NCI-H82 treated with DMSO at 0.1 percent for 48 hours (cell line): ENCODE measurements around the gene KAT2B.
"Not testable (repeated sequence)": the region's sequence is repeated elsewhere in the genome, so short reads cannot be mapped to it uniquely, and the experiment has no call there.

Experiments
- DNase-seq: peaks from one replicate; lab custom pipeline; 2025; ENCODE audit not compliant: unreplicated experiment; lab: John Stamatoyannopoulos, UW

Gene KAT2B

GRCh38 chr3:20039765-20040547 lies at the start of gene KAT2B:
KAT2B (plus strand) TSS chr3:20040446; CDS start chr3:20040478, 32 bp downstream.
- DNase-seq = peak; percentile 60

GRCh38 chr3:19994796-19995195 lies 45.5 kb upstream of the KAT2B start:
- DNase-seq = no peak

- DNase-seq = no peak
Observed at GRCh38 chr3:19997502-19997901, 42.7 kb upstream of the KAT2B start.

GRCh38 chr3:20001932-20002331 lies 38.3 kb upstream of the KAT2B start:
- DNase-seq = no peak

GRCh38 chr3:20007960-20008359 lies 32.3 kb upstream of the KAT2B start:
- DNase-seq = no peak

- no peak for DNase-seq
Observed at GRCh38 chr3:20008646-20009045, 31.6 kb upstream of the KAT2B start.

DNA sequence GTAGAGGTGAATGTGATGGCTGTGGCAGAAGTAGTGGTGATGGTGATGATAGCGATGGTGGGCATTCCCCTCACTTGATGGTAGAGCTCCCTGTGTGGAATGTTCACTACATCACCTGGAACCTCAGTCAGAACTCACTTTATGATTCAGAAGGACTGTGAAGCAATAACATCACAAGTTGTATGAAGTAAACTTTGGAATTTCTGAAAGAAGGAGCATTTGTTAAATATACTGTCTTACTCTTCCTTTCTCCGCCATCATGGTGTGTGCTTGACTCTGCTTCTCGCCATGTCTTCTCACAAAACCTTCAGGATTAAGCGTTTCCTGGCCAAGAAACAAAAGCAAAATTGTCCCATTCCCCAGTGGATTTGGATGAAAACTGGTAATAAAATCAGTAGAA lies 28.1 kb upstream of the KAT2B start, which contains the start of gene PP2D1:
Gene PP2D1 (minus strand): TSS at position 101 of the 400 bp plus-strand sequence. CDS start 192 bp downstream, outside the sequence.
- DNase-seq = no peak

DNA sequence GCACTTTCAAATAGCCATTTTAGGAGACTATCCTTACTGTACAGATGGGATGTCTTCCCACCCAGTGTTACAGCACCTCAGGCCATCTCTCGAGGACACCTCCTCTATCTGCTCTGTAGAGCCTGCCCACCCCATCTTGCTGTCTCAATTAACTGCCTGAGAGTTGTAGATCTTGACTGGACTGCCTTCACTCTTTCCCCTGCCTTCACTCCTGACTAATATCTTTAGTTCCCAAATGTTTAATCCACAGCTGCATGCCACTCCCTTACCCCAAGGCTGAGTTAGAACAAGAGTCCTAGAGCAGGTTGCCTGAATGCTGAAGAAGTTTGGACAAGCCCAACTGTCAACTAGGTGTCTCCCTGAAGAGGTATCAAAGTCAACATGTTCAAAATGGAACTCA lies 26.9 kb upstream of the KAT2B start:
- DNase-seq = no peak

DNA sequence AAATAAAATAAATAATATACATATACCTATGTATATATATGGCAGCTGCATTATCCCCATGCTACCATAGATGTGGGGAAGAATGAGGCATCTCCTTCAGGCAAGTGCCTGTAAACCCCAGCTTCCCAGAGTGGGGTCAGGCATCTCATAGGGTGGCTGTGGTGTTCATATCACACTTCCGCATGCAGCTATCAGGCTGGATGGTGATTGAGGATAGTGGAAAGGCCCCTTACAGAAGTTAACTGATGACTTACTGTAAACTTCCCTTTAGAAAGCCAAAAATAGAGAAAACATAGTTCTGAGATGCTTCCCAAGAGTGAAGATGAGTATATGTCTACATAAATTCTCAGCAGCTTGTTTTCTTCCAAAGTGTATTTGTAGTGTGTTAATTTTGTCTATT lies 24.7 kb upstream of the KAT2B start:
- DNase-seq = no peak

GRCh38 chr3:20016076-20016475 lies 24.2 kb upstream of the KAT2B start:
- not testable (repeated sequence) for DNase-seq

DNA sequence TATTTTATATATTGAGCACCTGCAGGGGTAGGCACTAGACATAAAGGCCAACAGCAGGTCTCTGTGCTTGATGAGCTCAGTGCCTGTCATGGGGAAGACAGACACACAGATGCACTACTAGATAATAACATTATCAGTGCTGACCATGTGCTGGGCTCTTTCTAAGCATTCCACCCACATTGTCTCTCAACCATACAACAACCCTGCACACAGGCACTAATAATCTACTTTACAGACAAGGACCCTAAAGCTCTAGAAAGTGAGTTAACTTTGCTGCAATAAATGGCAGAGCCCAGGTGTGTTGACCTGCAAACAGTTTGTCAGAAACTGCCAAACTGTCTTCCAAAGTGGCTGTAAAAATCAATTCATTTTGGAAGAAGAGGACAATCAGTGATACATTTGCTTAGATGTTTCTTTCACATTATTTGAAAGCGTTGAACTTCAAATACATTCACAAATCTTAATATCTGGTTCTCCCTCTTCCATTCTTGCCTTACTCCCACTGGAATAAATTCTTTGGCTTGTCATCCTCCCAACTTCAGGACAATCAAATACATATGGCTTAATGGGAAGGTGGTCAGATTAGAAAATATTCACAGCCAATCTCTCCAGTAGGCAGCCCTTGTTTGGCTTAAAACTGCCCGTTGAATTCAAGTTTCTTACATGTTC lies 17.2 kb upstream of the KAT2B start:
- DNase-seq = peak; percentile 60

DNA sequence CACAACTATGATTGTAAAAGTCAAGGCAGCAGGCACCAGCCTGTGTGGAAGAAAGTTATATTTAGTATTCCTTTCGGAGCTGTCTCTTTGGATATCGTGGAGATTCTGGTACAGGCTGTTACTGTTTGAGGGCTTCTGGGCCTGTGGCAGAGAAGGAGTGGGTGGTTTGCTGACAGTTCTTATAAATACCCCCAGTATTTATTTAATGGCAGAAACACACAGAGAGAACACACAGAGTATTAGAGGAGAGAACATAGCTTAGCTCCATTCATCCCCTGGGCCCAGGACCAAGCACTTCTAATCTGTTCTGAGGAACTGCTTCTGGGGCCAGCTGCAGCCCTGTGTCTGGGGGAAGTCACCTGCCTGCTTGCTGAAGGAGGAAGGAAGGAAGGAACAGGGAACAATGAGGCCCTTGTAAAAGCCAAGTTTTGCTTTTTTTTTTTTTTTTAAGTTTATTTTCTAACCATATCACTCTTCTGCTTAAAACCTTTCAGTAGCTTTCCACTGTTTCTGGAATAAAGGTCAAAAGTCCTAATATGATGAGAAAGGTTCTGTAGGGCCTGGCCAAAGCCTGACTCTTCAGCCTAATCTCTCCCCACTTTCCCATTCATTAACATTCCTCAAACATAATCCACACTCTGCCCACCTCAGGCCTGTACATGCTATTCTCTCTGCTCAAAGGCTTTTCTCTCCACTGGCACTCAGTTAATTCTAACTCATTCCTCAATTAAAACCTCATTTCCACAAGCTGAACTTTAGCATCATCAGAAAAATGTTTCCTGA lies 16.4 kb upstream of the KAT2B start:
- DNase-seq = peak; percentile 18

DNA sequence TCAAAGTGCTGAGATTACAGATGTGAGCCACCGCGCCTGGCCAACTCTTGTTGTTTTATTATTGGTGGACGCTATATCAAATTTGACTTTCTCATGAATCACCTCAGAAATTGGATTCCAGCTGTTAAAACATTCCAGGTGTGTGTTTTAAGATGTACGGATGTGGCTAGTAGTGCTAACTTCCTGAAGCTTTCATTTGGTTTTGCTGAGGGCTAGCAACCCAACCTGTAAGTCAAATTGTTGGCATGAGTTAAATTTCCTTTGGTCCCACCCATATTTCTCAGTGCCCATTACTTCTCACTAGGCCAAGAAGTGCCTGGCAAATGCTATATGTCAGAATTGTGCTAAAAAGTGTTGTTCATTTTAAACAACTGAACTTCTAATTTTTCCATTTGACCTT lies 13.1 kb upstream of the KAT2B start:
- DNase-seq = no peak

GRCh38 chr3:20028905-20029331 lies 11.3 kb upstream of the KAT2B start:
- no peak for DNase-seq

GRCh38 chr3:20031939-20032338 lies 8.3 kb upstream of the KAT2B start:
- not testable (repeated sequence) for DNase-seq

- no peak for DNase-seq
Observed at GRCh38 chr3:20035019-20035418, 5.2 kb upstream of the KAT2B start.

- no peak for DNase-seq
Observed at GRCh38 chr3:20037255-20037996, 2.8 kb upstream of the KAT2B start.

- no peak for DNase-seq
Observed at GRCh38 chr3:20038699-20039465, 1.4 kb upstream of the KAT2B start.

DNA sequence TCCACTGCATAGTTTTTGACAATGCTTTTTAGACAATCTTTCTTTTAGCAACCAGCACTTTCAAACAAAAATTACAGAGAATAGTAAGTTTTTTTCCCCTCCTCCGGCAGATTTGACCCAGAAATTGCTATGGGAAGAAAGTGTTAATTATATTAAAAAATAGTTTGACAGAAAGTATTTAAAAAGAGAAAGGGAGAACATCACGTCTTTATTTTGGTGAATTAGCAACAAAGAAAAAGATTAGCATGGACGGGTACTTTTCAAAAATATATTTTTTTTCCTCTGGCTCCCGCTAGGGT lies 831 bp upstream of the KAT2B start:
- DNase-seq = no peak

- peak; percentile 54 for DNase-seq
Observed at GRCh38 chr3:20040548-20041196, 426 bp downstream of the KAT2B start.
